Inflammatory macrophage (primary cell): Measurements from ENCODE around the gene POU6F1.
"Not testable (repeated sequence)": the region's sequence is repeated elsewhere in the genome, so short reads cannot be mapped to it uniquely, and the experiment has no call there.

ENCODE experiments used
- DNase-seq, 2 donors: peaks; one replicate each; pipeline ENCODE4 v3.0.0-alpha.2; 2020 to 2022
- total RNA-seq, 18 experiments: gene quantifications; one replicate each; lab custom pipeline; 2026; ENCODE audit warnings: mixed read lengths in 6 of 18, inconsistent platforms in 2 of 18; lab: John Stamatoyannopoulos, UW

The POU6F1 gene
- 0.11 to 0.80 (median 0.33) reads per million in 18 experiments for total RNA-seq

GRCh38 chr12:51217968-51218606 lies at the start of gene POU6F1:
TSS of gene POU6F1 (minus strand) at chr12:51218062. CDS start at chr12:51206836, 11,226 bp downstream.
- peak; percentile 65 to 66 for DNase-seq

GRCh38 chr12:51265024-51265423 lies 47.2 kb upstream of the POU6F1 start:
- DNase-seq: no peak

GRCh38 chr12:51264297-51264696 lies 46.4 kb upstream of the POU6F1 start:
- DNase-seq: no peak

- DNase-seq: no peak
Observed at GRCh38 chr12:51263341-51263740, 45.5 kb upstream of the POU6F1 start.

- peak in 1 of 2 donors; percentile 56 for DNase-seq
Observed at GRCh38 chr12:51262758-51263177, 44.9 kb upstream of the POU6F1 start.

GRCh38 chr12:51259600-51259999 lies 41.7 kb upstream of the POU6F1 start:
- DNase-seq: not testable (repeated sequence)

GRCh38 chr12:51254536-51254935 lies 36.7 kb upstream of the POU6F1 start:
- DNase-seq: no peak

GRCh38 chr12:51253276-51253675 lies 35.4 kb upstream of the POU6F1 start:
- DNase-seq: no peak

- no peak for DNase-seq
Observed at GRCh38 chr12:51247523-51248206, 29.8 kb upstream of the POU6F1 start.

- DNase-seq: peak; percentile 93 to 95
Observed at GRCh38 chr12:51246254-51246853, 28.5 kb upstream of the POU6F1 start.

- DNase-seq: no peak
Observed at GRCh38 chr12:51245476-51246253, 27.8 kb upstream of the POU6F1 start.

- DNase-seq: no peak
Observed at GRCh38 chr12:51244269-51244668, 26.4 kb upstream of the POU6F1 start.

GRCh38 chr12:51242876-51243275 lies 25.0 kb upstream of the POU6F1 start:
- DNase-seq: peak; percentile 63 to 78

- DNase-seq: peak; percentile 85 to 92
Observed at GRCh38 chr12:51242120-51242519, 24.3 kb upstream of the POU6F1 start.

GRCh38 chr12:51240971-51241370 lies 23.1 kb upstream of the POU6F1 start:
- no peak for DNase-seq

- peak; percentile 94 to 97 for DNase-seq
Observed at GRCh38 chr12:51238510-51239334, 20.9 kb upstream of the POU6F1 start, which contains the start of gene DAZAP2. TSS of gene DAZAP2 (plus strand) at chr12:51238826. CDS start at chr12:51238908, 82 bp downstream.

- peak in 1 of 2 donors; percentile 4 for DNase-seq
Observed at GRCh38 chr12:51238037-51238509, 20.2 kb upstream of the POU6F1 start.

- no peak for DNase-seq
Observed at GRCh38 chr12:51234530-51234929, 16.7 kb upstream of the POU6F1 start.

GRCh38 chr12:51232642-51233041 lies 14.8 kb upstream of the POU6F1 start:
- DNase-seq: no peak

GRCh38 chr12:51229116-51229809 lies 11.4 kb upstream of the POU6F1 start:
- DNase-seq: no peak

- no peak for DNase-seq
Observed at GRCh38 chr12:51227962-51228361, 10.1 kb upstream of the POU6F1 start.
